IMR-90 (cell line): Measurements from ENCODE around the gene ZNF555. TPM values are rescaled to one million over a fixed set of nuclear protein-coding genes. Genes with fewer than 3 reads are reported as not detected.

Source experiments
- ATAC-seq: fragments of 200-7000 bp; cut with Tn5 transposase; 2 replicates; pipeline ENCODE4 v1.9.1; 2020; ENCODE audit warnings: low read depth, mild to moderate bottlenecking, moderate library complexity
- BruUV-seq: library from RNA; stranded (reverse); fragments of 400-500 nt; replicated peaks from 2 replicates; lab custom pipeline; 2021; lab: Mats Ljungman, UMichigan
- CTCF ChIA-PET: fragments of 300-600 bp; formaldehyde crosslinking; extraction: SDS; loops from one replicate; lab custom pipeline; 2021; ENCODE audit warnings: antibody characterized with exemption; lab: Yijun Ruan, JAX
- POLR2A ChIA-PET: fragments of 300-600 bp; sonication (Branson Sonifier 250); formaldehyde crosslinking; loops from one replicate; lab custom pipeline; 2022; ENCODE audit warnings: antibody characterized with exemption; ENCODE audit not compliant: unreplicated experiment; lab: Charles Lee
- DNase-seq: peaks from one replicate; pipeline ENCODE4 v3.0.0; 2013
- H2AFZ ChIP-seq: replicated peaks from 2 replicates; pipeline ENCODE3; 2013; ENCODE audit warnings: low read length, mild to moderate bottlenecking; ENCODE audit not compliant: poor library complexity
- H2AK5ac ChIP-seq: 2 replicates; pipeline ENCODE4 v1.6.1; 2013; ENCODE audit warnings: low read depth, low read length, inconsistent platforms
- H2AK9ac ChIP-seq: replicated peaks from 2 replicates; pipeline ENCODE3; 2013; ENCODE audit warnings: mild to moderate bottlenecking, low read depth, low read length, moderate library complexity; ENCODE audit not compliant: poor library complexity
- H2BK120ac ChIP-seq: 2 replicates; pipeline ENCODE4 v1.6.1; 2013; ENCODE audit warnings: low read depth, low read length, inconsistent platforms
- H2BK15ac ChIP-seq: 3 replicates; pipeline ENCODE4 v1.6.1; 2013; ENCODE audit warnings: low read depth, low read length, inconsistent platforms
- H2BK20ac ChIP-seq: 2 replicates; pipeline ENCODE4 v1.6.1; 2013; ENCODE audit warnings: low read depth, mild to moderate bottlenecking, inconsistent platforms, low read length, moderate library complexity
- H2BK5ac ChIP-seq: 2 replicates; pipeline ENCODE4 v1.6.1; 2013; ENCODE audit warnings: mild to moderate bottlenecking, low read depth, low read length, inconsistent platforms; ENCODE audit not compliant: poor library complexity, severe bottlenecking
- H3K14ac ChIP-seq: replicated peaks from 2 replicates; pipeline ENCODE4 v1.6.1; 2013; ENCODE audit warnings: low read depth, low read length, inconsistent platforms
- H3K18ac ChIP-seq: 2 replicates; pipeline ENCODE4 v1.6.1; 2013; ENCODE audit warnings: low read depth, low read length, control low read depth
- H3K23ac ChIP-seq: 2 replicates; pipeline ENCODE4 v1.6.1; 2013; ENCODE audit warnings: low read depth, low read length, inconsistent platforms
- H3K27ac ChIP-seq: 2 replicates; pipeline ENCODE4 v1.5.1; 2013; ENCODE audit warnings: mild to moderate bottlenecking, control low read depth, low read length; ENCODE audit not compliant: insufficient read depth
- H3K27me3 ChIP-seq: 2 replicates; pipeline ENCODE4 v1.6.1; 2013; ENCODE audit warnings: low read length; ENCODE audit not compliant: control insufficient read depth, insufficient read depth
- H3K36me3 ChIP-seq: 2 replicates; pipeline ENCODE4 v1.6.1; 2013; ENCODE audit warnings: low read length, mixed read lengths; ENCODE audit not compliant: control insufficient read depth, insufficient read depth
- H3K4ac ChIP-seq: 2 replicates; pipeline ENCODE4 v1.6.1; 2013; ENCODE audit warnings: low read depth, low read length, inconsistent platforms
- H3K4me1 ChIP-seq: 2 replicates; pipeline ENCODE4 v1.6.1; 2013; ENCODE audit warnings: low read length, mixed read lengths; ENCODE audit not compliant: control insufficient read depth, insufficient read depth
- H3K4me2 ChIP-seq: 2 replicates; pipeline ENCODE4 v1.6.1; 2013; ENCODE audit warnings: low read depth, mild to moderate bottlenecking, control low read depth, low read length, moderate library complexity
- H3K4me3 ChIP-seq: 2 replicates; pipeline ENCODE4 v1.5.1; 2013; ENCODE audit warnings: low read depth, mild to moderate bottlenecking, control low read depth, low read length, moderate library complexity; ENCODE audit not compliant: insufficient read depth
- H3K56ac ChIP-seq: 2 replicates; pipeline ENCODE4 v1.6.1; 2013; ENCODE audit warnings: low read length, inconsistent platforms; ENCODE audit not compliant: insufficient read depth; ENCODE audit errors: extremely low read depth
- H3K79me1 ChIP-seq, 2 experiments: 2 replicates each; pipeline ENCODE4 v1.6.1; 2013; ENCODE audit warnings: low read length in 2 of 2, inconsistent platforms in 1 of 2, low read depth in 1 of 2
- H3K9ac ChIP-seq: 2 replicates; pipeline ENCODE4 v1.6.1; 2013; ENCODE audit warnings: low read depth, low read length, control low read depth
- H3K9me1 ChIP-seq: 2 replicates; pipeline ENCODE4 v1.6.1; 2013; ENCODE audit warnings: low read length, inconsistent platforms; ENCODE audit not compliant: insufficient read depth
- H3K9me3 ChIP-seq: 2 replicates; pipeline ENCODE4 v1.6.1; 2013; ENCODE audit warnings: low read length; ENCODE audit not compliant: control insufficient read depth, insufficient read depth
- H4K20me1 ChIP-seq: 2 replicates; pipeline ENCODE4 v1.6.1; 2013; ENCODE audit warnings: low read length, inconsistent platforms; ENCODE audit not compliant: insufficient read depth
- H4K5ac ChIP-seq: 2 replicates; pipeline ENCODE4 v1.6.1; 2013; ENCODE audit warnings: mild to moderate bottlenecking, low read depth, low read length, control low read depth
- H4K8ac ChIP-seq, 2 experiments: 2 replicates each; pipeline ENCODE4 v1.6.1; 2013; ENCODE audit warnings: low read depth in 2 of 2, low read length in 2 of 2, control low read depth in 1 of 2, inconsistent platforms in 1 of 2
- H4K91ac ChIP-seq: 2 replicates; pipeline ENCODE4 v1.6.1; 2013; ENCODE audit warnings: low read depth, low read length, inconsistent platforms; ENCODE audit not compliant: insufficient read depth
- FOS ChIP-seq: fragments of 150-350 bp; IDR thresholded peaks from 2 replicates; pipeline ENCODE4 v1.6.1; 2016; ENCODE audit warnings: low read depth, low read length
- SMC3 ChIP-seq: fragments of 150-350 bp; IDR thresholded peaks from 2 replicates; pipeline ENCODE4 v1.6.1; 2016; ENCODE audit warnings: low read depth, mild to moderate bottlenecking, antibody characterized with exemption, low read length, moderate library complexity
- WGBS, 2 experiments: methylation state at CpG; one replicate each; pipeline versions ENCODE4 v1.1.5 to v1.1.7; 2013; ENCODE audit warnings: missing lambda C conversion rate in 2 of 2; ENCODE audit not compliant: insufficient read length in 1 of 2; ENCODE audit errors: extremely low coverage in 2 of 2; 5-methylcytosine and 5-hydroxymethylcytosine counted together
- dilution Hi-C: fragments of 300-500 bp; cut with HindIII; formaldehyde crosslinking; loops from one replicate; pipeline ENCODE4 v1.14.3; 2018; ENCODE audit warnings: low sequenced_read_pairs; ENCODE audit not compliant: unreplicated experiment
- in situ Hi-C: fragments of 300-500 bp; cut with MboI; formaldehyde crosslinking; loops from 3 replicates; pipeline ENCODE4 v1.14.3; 2019; ENCODE audit warnings: low sequenced_read_pairs, inconsistent platforms, mixed read lengths
- intact Hi-C: fragments of 100-400 bp; cut with micrococcal nuclease; formaldehyde crosslinking; loops from 2 replicates; pipeline ENCODE4 v1.10.0; 2022
- polyA plus RNA-seq, 3 experiments: library from polyadenylated mRNA; depleted of rRNA; stranded (reverse); fragments of >200 nt; gene quantifications; 2 replicates each; pipeline ENCODE4 v1.2.3, GENCODE V29; 2012; ENCODE audit warnings: low replicate concordance in 1 of 3
- total RNA-seq: library from RNA; depleted of rRNA; stranded (reverse); fragments of >200 nt; gene quantifications from 2 replicates; pipeline ENCODE4 v1.2.3, GENCODE V29; 2012

Gene ZNF555
- total and polyA plus RNA-seq, 2 of the 4 experiments (the other 2 are of a cell fraction), result 2.8 to 9.7 TPM

DNA sequence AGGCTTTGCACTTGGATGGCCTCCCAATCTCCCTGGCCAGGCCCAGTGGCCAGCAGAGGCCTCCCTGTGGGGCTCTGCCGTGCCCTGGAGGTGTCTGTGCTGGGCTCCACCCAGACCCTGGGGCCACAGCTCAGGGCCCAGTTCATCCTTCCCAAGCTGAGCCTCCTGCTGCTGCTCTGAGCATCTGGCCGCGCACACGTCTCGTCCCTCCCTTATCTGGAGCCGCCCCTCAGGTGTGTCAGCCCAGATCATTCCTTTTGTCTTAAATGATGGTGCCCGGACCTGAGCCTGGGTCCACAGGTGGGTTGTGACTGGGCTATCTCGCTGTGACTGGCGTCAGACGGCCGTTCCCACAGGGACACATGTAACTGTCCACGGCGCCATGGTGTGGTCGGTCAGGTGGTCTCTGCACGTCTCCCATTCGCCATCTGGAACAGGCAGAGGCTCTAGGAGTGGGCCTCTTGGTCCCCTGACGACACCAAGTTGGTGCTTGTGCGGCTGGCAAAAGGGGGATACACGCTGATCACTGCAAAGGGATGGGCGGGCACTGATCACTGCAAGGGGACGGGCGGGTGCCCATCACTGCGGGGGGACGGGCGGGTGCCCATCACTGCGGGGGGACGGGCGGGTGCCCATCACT lies 35.9 kb upstream of the ZNF555 start:
- no peak overlapping the region for H3K27ac ChIP-seq
- dilution Hi-C loops, result no loop called here
- H3K4me3 ChIP-seq, result no peak overlapping the region
- no peak for ATAC-seq
- H3K9ac ChIP-seq, result no peak overlapping the region
- H2BK20ac ChIP-seq, result no peak overlapping the region
- DNase-seq, result no peak
- no peak overlapping the region for H2AK5ac ChIP-seq
- no peak overlapping the region for H2BK5ac ChIP-seq
- ChIA-PET POLR2A (no interaction called here), CTCF (no interaction called here)
- H3K27me3 ChIP-seq, result no peaks in the 10 kb centered on the region
- H2AK9ac ChIP-seq, result no peak overlapping the region
- TF ChIP-seq SMC3, result no peak
- TF ChIP-seq FOS, result no peak
- no peak overlapping the region for H4K5ac ChIP-seq
- H3K9me1 ChIP-seq, result no peaks in the 10 kb centered on the region
- no peak overlapping the region for H2BK120ac ChIP-seq
- no peak overlapping the region for H2BK15ac ChIP-seq
- intact Hi-C loops, result no loop called here
- H3K18ac ChIP-seq, result no peak overlapping the region
- H3K9me3 ChIP-seq, result no peaks in the 10 kb centered on the region
- no peak overlapping the region for H3K4ac ChIP-seq
- peaks cover 53% of the 10 kb centered on the region for H3K36me3 ChIP-seq
- H4K91ac ChIP-seq, result no peak overlapping the region
- no peak overlapping the region for H3K4me2 ChIP-seq
- H2AFZ ChIP-seq, result no peak overlapping the region
- 99% methylated on average over 12 of the region's 28 CpGs; no CpG with 5 or more reads in 1 of the 2 experiments for WGBS, 2 experiments
- no peak overlapping the region for H4K8ac ChIP-seq
- in situ Hi-C loops, result no loop called here
- no peaks in the 10 kb centered on the region for H3K4me1 ChIP-seq
- no peak overlapping the region for H3K14ac ChIP-seq
- H3K79me1 ChIP-seq, result peaks cover 0 to 12% of the 10 kb centered on the region in 2 experiments; a peak in 2 of 4 replicates
- no peak overlapping the region for H3K23ac ChIP-seq
- no peak overlapping the region for H3K56ac ChIP-seq
- BruUV-seq, result no TSS peak
- peaks cover 6% of the 10 kb centered on the region; the same call in 1 of the 2 replicates for H4K20me1 ChIP-seq
